Coronary artery (tissue), 2 donors: ENCODE measurements around the gene TMA7.

Experiments
- DNase-seq: peaks from one replicate; pipeline ENCODE4 v3.0.0-alpha.2; 2017; ENCODE audit warnings: low spot score
- H3K27ac ChIP-seq, 2 donors: fragments of 200-600 bp; sonication (generic); one replicate each; pipeline ENCODE4 v1.5.1; 2016 to 2019
- H3K4me3 ChIP-seq: fragments of 200-600 bp; sonication (generic); 2 replicates; pipeline ENCODE4 v1.5.1; 2016; ENCODE audit warnings: mild to moderate bottlenecking, moderate library complexity
- TF ChIP-seq, protein P1 (sequence below): fragments of 200-600 bp; sonication (generic); IDR thresholded peaks from one replicate; pipeline ENCODE4 v1.5.1; 2019; ENCODE audit warnings: antibody characterized with exemption

The TMA7 gene

DNA sequence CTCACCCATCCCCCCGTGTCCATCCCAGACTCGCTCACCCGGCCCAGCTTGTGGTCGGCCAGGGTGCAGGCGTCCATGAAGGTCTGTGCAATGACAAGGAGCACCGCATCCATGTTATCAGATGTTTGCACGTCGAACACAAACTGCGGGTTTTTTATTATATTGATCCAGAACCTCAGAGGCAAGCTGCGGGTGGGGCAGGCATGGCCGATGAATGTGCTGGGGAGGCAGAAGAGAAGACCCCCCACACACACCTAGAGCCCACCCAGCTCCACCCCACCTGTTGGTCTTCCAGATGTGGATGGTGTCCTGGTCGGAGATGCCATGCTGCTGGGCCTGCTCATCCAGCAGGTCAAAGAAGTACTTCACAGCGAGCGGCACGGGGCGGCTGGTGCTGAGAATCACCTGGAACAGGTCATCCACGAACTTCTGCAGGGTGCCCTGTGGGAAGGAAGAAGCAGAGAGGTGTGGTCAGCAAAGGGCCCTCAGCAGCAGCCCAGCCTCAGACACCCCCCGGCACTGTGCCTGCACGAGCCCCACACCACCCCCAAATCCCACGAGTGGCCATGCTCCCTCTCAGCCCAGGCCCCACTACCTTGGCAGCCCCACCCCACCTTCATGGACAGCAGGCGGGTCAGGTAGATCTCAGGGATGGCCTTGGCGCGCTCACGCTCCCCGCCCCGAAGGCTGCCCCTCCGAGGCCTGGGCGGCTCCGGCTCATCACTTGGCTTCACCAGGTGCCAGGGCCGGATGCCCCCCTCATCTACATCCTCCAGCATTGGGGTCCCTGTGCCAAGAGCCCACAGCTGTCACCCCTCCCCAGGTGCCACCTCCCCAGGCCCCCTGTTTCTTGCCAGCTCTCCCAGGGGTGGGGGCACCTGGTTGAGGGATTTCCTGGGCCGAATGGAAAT lies 30.5 kb upstream of the TMA7 start:
- H3K27ac ChIP-seq = peak overlapping the region in 1 of 2 donors; percentile 38
- TF ChIP-seq, protein P1, sequence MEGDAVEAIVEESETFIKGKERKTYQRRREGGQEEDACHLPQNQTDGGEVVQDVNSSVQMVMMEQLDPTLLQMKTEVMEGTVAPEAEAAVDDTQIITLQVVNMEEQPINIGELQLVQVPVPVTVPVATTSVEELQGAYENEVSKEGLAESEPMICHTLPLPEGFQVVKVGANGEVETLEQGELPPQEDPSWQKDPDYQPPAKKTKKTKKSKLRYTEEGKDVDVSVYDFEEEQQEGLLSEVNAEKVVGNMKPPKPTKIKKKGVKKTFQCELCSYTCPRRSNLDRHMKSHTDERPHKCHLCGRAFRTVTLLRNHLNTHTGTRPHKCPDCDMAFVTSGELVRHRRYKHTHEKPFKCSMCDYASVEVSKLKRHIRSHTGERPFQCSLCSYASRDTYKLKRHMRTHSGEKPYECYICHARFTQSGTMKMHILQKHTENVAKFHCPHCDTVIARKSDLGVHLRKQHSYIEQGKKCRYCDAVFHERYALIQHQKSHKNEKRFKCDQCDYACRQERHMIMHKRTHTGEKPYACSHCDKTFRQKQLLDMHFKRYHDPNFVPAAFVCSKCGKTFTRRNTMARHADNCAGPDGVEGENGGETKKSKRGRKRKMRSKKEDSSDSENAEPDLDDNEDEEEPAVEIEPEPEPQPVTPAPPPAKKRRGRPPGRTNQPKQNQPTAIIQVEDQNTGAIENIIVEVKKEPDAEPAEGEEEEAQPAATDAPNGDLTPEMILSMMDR = no peak
- DNase-seq = peak; percentile 70
- H3K4me3 ChIP-seq = no peak overlapping the region

DNA sequence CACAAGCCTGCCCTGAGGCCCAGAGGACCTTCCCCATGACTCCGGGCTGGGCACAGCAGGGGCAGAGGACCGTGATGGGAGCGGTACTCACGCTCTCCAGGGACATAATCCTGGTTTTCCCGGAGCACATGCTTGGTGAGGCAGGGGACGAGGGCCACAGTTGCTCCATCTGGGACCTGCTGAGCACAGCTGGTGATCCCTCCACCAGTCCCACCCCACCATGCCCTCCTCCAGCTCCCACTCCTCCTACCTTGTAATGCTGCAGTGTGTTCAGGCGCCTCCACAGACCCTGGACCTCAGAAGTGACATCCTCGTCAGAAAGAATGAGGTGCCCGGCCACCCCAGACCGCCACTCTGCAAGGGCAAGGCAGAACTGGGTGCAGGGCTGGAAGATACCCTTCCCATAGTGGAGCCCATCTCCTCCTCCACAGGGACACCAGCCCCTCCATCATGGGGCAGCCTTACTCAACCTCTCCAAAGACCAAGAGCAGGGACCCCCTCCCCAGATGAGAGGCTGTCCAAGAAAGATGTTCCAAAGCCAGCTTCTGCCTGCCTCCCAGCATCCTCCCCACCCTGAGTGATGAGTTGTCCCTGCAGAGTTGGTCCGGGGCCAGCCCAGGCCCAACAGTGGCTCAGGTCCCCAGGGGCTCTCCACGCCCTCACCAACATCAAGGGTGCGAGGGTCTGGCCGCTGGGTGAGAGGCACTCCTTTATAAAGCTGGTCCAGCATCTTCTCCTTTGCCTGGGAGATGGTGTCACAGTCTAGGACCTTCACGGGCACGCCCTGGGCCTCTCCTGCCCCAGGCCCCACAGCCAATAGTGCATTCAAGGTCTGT lies 29.6 kb upstream of the TMA7 start:
- peak overlapping the region in 1 of 2 donors; percentile 11 for H3K27ac ChIP-seq
- no peak for DNase-seq

DNA sequence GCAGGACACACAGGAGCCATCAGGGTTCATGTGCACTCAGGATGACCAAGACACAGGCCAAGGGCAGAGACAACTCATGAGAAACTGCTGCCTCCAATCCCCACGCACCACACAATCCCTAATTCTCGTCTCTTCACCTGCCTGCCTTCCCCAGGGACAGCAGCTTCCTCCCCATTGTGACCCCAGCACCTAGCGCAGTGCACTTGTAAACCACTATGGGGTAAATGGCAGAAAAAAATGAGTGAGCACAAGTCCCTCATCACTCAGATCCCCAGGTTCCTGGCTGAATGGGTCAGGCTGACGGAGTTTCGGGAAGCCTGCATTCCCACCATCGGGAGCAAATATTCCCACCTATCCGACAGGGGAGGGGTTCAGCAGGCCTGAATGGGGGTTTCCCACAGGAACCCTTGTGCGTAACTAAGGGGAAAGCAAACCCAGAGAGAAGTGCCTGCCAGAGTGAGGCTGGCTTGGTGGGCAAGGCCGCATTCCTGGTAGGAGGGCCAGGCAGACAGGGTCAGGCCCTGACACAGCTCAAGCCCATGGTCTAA lies 28.9 kb upstream of the TMA7 start:
- TF ChIP-seq, protein P1 = no peak
- no peak for DNase-seq
- H3K27ac ChIP-seq = peak overlapping the region in 1 of 2 donors; percentile 85
- no peak overlapping the region for H3K4me3 ChIP-seq

More for the DNA sequence above, 29.6 kb upstream of the TMA7 start:
- TF ChIP-seq, protein P1 = no peak
- H3K4me3 ChIP-seq = no peak overlapping the region

DNA sequence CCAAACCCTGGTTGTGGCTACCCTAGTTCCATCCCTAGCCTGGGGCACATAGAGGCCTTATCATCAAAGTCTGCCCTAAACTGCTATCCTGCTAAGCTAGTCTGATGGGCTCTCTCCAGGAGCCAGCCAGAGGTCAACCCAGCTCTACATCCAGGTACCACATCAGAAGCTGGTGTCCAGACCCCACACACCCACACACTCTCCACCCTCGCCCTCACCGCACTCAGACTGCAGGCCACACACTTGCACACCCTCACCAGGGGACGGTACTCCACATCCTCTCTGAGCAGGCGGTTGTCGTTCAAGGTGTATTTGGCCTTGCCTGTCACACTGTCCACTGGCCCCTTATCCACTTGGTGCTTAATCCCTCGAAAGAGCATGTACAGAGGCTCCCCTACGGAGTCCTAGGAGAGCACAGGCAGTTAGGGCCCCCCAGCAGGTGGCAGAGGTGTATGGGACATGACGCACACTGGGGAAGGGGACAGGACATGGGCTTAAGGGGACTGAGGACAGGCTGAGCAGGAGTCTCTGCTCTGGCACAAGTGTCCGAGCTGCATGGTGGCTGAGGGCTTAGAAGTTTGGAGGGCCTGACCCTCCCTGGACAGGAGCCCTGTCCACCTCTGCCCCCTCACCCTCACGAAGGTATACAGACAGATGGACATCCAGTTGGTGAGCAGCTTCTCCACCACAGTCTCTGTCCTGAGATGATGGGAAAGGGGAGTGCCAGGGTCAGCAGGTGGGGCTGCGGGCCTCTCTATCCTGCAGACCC lies 28.3 kb upstream of the TMA7 start:
- no peak for DNase-seq
- TF ChIP-seq, protein P1 = no peak
- Histone ChIP-seq H3K27ac (peak overlapping the region in 1 of 2 donors; percentile 85), H3K4me3 (no peak overlapping the region)

DNA sequence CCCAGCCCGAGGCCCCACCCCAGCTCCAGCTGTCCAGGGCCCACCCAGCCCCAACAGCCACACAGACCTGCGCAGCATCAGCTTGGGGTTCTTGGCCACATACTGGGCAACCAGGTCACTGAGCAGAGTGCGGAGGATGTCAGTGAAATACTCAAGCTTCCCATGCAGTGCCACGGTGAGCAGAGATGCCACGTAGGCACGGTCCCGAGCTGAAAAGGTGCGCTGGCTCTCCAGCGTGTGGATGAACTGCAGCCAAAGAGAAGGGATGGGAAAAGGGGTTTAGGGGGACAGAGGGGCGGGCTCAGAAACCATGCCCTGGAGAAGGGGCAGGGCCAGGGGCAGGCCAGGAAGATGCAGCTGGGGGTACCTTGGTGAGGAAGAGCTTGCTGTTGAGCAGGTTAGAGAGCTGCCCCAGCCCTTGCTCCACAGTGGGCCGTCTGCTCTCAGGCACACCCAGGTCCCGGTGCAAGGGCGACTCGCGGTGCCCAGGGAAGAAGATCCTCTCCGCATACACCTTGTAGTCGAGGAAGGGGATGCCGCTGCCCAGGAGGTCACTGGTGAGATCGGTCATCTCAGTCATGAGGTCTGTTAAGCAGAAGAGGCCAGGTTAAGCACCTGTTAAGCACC lies 27.6 kb upstream of the TMA7 start:
- TF ChIP-seq, protein P1 = no peak
- no peak for DNase-seq
- peak overlapping the region in 1 of 2 donors; percentile 85 for H3K27ac ChIP-seq
- no peak overlapping the region for H3K4me3 ChIP-seq

DNA sequence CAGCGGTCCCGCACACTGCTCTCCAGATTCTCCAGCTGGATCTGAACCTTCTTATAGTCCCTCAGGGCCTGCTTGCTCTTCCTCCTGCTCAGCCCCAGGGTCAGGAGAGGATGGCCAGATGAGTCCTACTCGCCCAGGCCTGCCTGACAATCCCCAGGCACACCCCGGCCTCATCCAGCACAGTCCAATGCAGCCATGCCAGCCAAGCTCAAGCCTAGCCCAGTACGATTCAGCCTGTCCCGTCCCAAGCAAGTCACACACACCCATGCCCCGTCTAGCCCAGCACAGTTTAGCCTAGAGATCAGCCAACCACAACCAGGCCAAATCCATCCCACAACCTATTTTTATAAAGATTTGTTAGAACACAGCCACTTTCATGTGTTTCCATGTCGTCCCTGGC lies 27.0 kb upstream of the TMA7 start:
- TF ChIP-seq, protein P1 = no peak
- DNase-seq = peak; percentile 75
- H3K27ac ChIP-seq = peak overlapping the region in 1 of 2 donors; percentile 85
- no peak overlapping the region for H3K4me3 ChIP-seq
